Ureter (tissue), 1 donor: ENCODE measurements around the gene FBXO34. TPM values are rescaled to one million over a fixed set of nuclear protein-coding genes. Genes with fewer than 3 reads are reported as not detected.

ENCODE experiments used
- DNase-seq: peaks from one replicate; pipeline ENCODE4 v3.0.0-alpha.2; 2020; ENCODE audit warnings: low spot score
- total RNA-seq: library from RNA; stranded (reverse); gene quantifications from one replicate; pipeline ENCODE4 v1.2.4, GENCODE V29; 2023
- donor health status: DM: yes; HTN: yes; CAD: no.

Gene FBXO34, protein sequence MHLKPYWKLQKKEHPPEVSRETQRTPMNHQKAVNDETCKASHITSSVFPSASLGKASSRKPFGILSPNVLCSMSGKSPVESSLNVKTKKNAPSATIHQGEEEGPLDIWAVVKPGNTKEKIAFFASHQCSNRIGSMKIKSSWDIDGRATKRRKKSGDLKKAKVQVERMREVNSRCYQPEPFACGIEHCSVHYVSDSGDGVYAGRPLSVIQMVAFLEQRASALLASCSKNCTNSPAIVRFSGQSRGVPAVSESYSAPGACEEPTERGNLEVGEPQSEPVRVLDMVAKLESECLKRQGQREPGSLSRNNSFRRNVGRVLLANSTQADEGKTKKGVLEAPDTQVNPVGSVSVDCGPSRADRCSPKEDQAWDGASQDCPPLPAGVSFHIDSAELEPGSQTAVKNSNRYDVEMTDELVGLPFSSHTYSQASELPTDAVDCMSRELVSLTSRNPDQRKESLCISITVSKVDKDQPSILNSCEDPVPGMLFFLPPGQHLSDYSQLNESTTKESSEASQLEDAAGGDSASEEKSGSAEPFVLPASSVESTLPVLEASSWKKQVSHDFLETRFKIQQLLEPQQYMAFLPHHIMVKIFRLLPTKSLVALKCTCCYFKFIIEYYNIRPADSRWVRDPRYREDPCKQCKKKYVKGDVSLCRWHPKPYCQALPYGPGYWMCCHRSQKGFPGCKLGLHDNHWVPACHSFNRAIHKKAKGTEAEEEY
- 52.0 TPM for total RNA-seq

DNA sequence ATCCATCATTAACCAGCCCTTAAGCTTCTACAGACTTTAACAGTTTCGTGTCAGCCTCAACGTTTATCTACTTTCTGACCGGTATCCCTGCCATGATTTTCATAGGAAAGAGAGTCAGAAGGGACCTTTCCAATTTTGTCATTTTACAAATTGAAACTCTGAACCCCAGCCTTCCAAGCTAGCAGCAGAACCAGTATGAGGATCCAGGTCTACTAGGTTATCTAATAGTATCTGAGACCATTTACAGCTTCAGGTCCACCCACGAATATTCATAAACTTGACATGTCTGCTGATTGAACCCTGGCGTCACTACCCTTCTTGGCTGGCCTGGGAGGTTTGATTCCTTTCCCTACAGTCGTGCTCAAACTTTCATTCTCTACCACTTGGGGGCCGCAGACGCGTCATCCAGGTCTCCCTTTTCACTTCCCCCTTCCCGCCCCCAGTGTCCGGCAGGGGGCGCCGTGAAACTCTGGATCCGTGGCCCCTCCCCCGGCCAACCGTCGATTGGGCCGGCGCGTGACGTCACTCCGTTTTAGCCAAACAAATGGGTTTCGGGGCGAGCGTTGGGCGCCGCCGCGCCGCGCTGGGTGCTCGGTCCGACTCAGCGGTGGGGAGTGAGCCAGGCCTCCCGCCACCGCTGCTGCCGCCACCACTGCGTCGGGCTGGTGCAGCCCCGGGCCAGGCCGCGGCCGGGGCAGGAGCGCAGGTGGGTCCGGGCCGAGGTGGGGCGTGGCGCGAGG is at the start of gene FBXO34:
FBXO34 (plus strand) TSS at position 590 of the 740 bp plus-strand sequence. CDS start 78,970 bp downstream, outside the sequence.
- DNase-seq, result peak; percentile 99

DNA sequence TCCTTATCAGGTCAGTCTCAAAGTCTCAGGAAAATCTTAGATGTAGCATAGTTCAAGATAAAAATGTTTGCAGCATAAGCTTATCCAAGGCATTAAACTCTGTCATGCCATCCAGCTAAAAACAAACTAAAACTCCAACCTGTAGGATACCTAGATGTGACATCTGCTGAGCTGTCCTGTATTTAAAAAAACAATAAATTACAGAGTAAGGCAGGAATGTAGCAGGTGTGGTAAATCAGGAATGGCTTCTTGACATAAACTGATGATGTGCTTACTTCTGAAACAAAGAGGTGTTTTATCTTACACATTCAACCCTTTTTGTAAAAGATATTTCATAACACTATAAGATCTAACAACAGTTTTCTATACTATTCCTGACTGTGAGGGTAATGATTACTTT is 49.3 kb upstream of the FBXO34 start:
- DNase-seq, result no peak

DNA sequence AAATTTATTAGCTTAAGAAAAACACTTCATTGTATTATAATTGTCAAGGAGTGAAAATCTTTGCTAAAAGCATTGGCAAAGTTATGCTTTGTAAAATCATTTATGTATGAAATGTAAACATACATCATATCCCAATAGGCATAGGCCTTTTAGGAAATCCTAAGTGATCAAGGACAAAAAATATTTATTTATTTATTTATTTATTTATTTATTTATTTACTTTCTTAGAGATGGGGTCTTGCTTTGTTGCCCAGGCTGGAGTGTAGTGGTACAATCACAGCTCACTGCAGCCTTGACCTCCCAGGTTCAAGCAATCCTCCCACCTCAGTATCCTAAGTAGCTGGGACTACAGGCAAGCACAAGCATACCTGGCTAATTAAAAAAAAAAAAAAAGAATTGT is 47.9 kb upstream of the FBXO34 start:
- DNase-seq, result no peak

DNA sequence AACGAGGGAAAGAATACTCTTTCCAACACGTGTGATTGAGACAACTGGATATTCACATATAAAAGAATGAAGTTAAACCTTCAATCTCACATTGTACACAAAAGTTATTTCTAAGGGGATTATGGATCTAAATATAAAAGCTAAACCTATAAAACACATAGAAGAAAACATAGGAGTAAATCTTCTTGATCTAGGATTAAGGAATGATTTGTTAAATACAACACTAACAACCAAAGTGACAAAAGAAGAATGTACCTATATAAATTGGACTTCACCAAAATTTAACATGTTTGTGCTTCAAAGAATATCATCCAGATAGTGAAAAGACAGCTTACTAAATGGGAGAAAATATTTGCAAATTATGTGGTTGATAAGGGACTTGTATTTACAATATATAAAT is 43.0 kb upstream of the FBXO34 start:
- no peak for DNase-seq

DNA sequence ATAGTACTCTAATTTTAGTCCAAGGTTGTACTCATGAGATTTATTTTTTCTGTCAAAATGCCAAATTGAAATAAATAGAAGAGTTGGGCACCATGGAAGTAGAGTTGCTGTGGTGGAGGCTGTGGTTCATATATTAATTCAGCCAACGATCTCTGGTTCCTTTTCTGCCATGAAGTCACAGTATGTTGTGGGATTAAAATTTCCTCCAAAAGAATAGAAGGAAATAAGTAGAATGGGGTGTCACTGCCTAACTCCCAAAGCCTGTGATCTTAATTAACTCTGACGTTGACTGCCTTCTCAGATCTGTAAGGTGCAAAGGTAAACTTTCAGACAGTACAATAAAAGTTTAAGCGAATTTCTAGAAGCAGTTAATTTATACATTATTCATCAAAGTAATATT is 37.6 kb upstream of the FBXO34 start:
- DNase-seq, result no peak

DNA sequence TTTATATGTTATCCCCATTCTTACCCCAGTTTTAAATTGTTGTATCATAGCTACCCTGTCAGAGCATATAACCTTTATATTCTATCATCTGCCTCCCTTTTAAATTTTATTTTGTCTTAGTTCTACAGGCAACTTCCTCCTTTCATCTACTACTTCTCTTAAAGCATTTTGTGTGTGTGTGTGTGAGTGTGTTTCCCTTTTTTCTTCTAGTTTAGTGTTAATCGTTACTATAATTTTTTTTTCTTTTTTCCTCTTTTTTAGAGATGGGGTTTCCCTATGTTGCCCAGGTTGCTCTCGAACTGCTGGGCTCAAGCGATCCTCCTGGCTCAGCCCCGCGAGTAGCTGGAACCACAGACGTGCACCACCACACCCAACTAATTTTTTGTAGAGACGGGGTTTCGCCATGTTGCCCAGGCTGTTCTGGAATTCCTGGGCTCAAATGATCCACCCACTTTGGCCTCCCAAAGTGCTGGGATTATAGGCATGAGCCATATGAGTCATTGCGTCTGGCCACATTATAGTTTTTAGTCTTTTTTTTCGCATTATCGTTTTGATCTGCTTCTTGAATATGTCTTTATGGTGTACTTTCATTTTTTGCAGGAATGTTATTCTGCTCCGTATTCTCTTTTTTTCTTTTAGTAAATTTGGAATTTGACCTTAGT is 33.1 kb upstream of the FBXO34 start:
- no peak for DNase-seq

DNA sequence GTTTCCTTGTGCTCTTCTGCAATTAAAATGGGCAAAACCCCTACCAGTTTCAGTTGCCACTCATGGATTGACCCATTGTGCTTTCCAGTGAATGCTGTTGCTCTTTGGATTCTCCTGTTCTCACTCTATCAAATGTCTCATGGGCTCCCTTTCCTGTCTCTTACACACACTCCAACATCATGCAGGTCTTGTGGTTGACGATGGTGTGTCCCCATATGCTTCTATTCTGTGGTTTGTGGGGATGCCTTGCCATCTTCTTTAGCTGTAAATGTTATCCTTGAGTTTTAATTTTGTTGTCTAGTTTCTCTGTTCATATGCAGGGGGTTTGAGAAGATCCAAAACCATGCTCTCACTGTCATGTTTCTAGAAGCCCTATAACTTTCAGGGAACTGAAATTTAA is 31.9 kb upstream of the FBXO34 start:
- no peak for DNase-seq

DNA sequence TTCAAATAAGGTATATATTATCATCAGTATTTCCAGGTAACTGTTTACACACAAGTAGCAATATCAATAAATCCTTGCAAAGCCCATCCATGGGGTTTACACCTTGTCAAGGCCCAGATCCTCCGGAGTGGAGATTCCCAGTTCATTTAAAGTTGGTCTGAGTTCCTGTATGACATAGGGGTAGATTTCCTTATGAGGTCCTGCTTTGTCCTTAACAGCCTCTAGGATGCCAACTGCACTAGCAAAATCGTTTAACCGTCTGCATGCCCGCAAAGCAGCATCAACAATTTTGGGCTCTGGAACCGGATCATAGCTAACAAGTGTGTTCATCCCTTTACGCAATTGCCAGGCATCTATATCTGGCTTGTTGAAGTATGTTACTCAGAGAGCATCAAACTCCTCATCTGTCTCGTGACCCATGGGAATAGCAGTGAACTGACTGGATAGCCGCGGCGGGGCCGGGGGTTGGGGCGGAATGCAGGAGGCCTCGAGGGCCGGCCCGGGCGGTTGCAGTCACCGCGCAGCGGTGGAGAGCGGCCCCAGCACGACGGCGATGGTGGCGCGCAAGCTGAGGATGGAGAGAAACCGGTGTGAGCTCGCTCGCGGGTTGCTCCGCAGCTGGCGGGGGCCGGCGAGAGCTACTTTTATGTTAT is 30.6 kb upstream of the FBXO34 start:
- DNase-seq, result no peak

DNA sequence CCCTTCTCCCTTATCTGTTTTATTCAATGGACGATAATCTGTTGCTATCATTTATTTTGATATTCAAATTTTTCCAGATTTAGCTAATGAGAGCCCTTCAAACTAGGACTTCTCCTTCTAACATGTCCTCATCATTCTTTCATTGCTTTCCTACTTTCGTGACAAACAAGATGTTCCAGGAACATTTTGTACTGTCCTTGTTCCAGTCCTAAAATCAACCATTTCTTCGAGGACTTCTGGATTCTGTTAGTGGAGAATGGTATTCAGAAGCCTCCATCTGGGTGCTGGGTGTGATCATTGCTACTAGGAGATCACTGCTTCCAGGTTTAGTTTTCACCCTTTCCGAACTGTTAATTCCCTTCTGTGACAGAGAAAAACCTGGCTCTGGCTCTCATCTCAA is 29.5 kb upstream of the FBXO34 start:
- DNase-seq, result no peak

DNA sequence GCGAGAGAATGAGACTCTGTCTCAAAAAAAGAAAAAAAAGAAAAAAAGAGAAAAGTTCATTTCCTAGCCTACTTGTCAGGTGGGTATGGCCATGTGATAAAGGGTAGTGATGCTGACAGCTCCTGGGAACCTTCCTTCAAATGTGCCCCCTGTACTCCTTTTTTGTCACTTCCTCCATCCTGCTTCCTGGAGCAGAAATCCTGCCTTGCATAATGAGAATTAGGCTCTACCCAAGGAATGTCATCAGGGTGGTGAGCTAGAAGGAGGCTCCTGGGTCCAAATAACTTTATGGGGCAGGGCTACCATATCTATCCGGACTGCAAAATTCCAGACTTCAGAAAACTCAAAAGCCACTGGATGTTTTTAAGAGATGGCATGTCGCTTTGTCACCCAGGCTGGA is 27.8 kb upstream of the FBXO34 start:
- DNase-seq, result no peak

DNA sequence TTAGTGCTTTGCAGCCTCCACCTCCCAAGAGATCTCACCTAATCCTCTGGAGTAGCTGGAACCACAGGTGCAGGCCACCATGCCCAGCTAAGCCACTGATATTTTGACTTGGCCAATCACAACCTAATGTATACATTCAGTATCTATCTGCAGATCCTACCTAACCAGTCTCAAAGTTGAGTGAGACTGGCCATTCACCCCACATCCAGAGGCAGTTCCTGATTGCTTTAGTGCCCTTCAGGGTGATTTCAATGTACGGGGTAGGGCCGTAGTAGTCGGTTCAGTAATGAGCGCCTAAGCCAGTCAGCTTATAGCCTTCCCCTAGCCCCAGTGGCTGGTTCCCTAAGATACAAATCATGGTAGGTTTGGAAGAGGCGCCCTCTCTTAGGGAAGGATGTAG is 27.4 kb upstream of the FBXO34 start:
- no peak for DNase-seq

DNA sequence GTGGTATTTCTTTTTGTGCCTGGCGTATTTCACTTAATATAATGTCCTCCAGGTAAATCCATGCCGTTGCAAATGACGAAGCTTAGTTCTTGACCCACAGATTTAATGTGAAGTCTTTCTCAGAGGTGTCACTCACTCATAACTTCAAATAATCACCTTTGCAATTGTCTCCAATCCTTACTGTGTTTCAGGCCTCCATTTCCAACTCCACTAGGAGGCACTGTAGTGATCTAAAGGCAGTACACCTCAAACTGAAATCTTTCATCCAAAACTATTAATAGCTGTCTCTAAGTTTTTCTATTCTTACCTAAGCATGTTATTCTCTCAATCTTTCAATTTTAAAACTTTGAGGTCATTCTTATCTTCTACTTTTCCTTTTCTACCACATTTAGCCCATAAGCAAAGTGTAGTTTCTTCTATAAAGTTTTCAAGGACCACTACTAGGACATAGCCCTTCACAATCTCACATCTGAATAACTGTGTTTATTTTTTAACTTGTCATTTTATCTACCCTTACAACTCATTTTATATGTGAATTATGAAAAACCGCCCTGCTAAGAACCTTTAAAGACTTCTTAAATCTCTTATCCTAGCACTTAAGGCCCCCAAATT is 25.5 kb upstream of the FBXO34 start:
- DNase-seq, result no peak

DNA sequence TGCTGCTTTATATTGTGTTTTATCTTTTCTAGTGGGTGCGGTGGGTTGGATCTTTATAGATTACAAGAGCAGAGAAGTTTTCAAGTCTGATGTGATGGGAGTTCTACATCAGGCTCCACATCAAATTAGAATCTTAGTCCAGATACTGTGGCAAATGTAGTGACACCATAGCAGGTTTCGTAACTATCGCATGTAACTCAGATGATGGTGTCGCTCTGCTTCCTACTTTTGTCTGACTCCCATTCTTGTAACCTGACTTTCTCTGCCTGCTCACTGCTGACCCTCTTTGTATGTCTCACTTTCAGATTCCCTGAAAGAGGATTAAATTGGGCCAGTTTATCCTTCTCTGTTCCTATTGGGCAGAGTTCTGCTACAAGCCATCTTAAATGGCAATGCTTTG is 22.8 kb upstream of the FBXO34 start:
- DNase-seq, result no peak

DNA sequence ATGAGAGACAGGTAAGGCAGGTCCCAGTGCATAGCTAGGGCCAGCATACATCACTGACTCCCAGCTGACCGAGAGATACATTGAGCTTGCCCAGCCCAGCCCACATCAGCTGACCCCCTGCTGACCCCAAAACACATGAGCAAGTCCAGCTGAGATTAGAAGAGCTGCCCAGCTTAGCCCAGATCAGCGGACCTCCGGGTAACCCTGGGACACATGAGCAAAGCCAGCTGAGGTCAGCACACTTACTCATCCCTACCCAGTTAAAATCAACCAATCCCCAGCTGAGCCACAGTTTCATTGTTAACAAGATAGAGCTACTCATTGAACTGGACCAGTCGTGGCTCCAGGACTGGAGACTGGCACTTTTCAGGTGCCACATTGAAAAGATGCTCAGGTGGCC is 21.8 kb upstream of the FBXO34 start:
- no peak for DNase-seq

DNA sequence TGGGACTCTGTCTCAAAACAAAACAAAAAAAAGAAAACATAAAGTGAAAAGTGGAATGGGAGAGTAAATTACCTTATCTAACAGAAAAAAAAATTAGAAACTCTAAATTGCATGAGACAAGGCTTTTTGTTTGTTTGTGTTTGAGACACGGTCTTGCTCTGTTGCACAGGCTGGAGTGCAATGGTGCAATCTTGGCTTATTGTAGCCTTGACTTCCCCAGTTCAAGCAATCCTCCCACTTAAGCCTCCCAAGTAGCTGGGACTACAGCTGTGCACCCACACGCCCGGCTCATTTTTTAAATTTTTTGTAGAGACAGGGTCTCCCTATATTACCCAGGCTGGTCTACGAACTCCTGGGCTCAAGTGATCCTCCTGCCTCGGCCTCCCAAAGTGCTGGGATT is 17.9 kb upstream of the FBXO34 start:
- no peak for DNase-seq

DNA sequence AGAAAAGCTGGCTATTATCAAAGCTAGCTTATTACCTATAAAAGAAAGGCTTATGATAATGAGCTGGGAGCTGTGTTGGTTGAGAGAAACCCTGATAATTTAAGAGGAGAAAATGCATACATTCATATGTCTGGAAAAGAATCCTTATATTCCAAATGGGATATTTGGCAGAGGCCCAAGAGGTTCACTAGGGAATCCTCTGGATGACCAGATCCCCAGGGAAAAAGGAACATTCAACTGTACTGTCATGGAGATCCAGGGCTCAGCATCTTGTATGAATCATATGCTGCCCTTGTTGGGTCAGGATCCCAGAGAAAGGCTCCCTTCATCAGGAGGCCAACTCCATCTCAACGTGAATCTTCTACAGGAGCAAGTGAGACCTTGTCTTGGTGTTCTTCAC is 16.6 kb upstream of the FBXO34 start:
- DNase-seq, result no peak

DNA sequence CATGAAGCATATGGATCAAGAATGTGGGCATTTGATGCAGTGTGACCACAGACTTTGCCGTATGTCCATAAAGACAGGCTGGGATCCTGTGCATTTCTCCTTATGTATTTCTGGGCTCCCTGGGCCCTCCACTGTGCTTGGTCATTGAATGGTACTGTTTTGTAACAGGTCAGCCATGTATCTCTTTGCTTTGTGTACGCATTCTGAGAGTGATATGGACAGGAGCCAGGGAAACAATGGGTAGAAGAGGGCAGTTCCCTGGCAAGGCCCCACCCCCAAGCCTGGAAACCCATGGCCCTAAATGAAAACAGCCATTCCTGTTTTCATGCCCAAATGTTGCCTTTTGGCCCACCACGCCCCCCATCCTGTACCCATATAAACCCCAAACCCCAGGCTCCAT is 15.2 kb upstream of the FBXO34 start:
- no peak for DNase-seq

DNA sequence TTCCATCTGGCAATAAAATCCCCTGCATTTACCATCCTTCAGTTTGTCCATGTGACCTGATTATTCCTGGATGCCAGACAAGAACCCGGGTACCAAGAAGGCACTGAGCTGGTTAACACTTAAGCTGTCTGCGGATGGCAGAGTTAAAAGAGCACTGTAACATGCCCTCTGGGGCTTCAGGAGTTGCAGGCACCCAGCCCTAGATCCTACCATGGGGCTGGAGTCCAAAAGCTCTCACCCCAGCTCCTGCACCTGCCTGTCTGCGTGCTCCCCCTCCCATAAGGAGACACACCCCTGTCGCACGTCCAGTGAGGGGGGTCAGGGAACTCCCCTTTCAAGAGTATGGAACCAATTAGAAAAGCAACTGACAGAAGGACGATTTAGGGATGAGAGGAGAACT is 14.6 kb upstream of the FBXO34 start:
- no peak for DNase-seq

DNA sequence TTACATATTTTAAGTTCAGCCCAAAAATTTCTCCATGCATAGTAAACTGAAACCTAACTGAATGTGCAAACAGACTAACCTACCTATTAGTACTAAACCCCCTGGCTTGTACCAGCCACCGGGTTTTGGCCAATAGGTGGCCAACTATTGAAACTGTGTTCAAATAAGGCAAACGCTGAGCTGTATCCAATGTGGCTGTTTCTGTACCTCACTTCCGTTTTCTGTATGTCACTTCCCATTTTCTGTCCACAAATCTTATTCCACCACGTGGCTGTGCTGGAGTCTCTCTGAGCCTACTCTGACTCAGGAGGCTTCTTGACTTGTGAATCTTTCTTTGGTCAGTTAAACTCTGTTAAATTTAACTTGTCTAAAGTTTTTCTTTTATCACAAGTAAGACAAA is 6.0 kb upstream of the FBXO34 start:
- no peak for DNase-seq

DNA sequence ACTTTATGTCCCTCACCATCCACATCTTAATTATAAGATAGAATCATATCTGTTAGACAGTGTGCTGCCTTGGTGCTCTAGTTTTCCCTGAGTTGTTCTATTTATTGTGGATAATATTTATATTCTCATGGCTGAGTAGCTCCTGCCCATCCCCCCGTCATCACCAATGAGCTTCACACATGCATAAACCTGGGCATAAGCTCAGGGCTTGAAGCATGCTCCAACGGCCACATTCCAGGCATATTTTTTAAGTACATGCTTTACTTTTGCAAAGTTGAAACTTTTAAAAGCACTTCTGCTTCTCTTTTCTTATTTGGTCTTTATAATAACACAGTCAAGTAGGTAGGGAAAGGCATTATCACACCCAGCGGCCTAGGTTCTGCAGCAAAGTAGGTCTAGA is 3.4 kb upstream of the FBXO34 start:
- no peak for DNase-seq
